ENCODE measurements around the gene STX10.
A peak's percentile ranks its signal among the peaks of the same experiment; 100 is the strongest.

Gene STX10

GRCh38 chr19:13117772-13118423 lies 32.3 kb downstream of the STX10 start, which contains the start of gene NACC1:
Gene NACC1, plus strand, starts transcription at chr19:13118264. Its CDS starts 16,944 bp downstream, at chr19:13135208.
- TF ChIP-seq CTCF (conservative IDR thresholded peaks at IDR 0.05; ENCODE audit: low read depth, low read length), result no peak
- peak; percentile 42 for DNase-seq (ENCODE audit: low read depth)
- peak within 1 kb of the TSS; percentile 98 for H3K4me3 ChIP-seq (ENCODE audit: low read length)

- peak overlapping the region; percentile 98 for H3K4me3 ChIP-seq (ENCODE audit: low read length)
- no peak for TF ChIP-seq CTCF (conservative IDR thresholded peaks at IDR 0.05; ENCODE audit: low read depth, low read length)
- DNase-seq (ENCODE audit: low read depth), result no peak
Observed at GRCh38 chr19:13117176-13117771, 32.9 kb downstream of the STX10 start.

GRCh38 chr19:13116282-13117175 lies 33.6 kb downstream of the STX10 start, which contains the start of gene TRMT1:
Gene TRMT1, minus strand, starts transcription at chr19:13116740. Its CDS starts 341 bp downstream, at chr19:13116399.
- TF ChIP-seq CTCF (conservative IDR thresholded peaks at IDR 0.05; ENCODE audit: low read depth, low read length), result no peak
- peak within 1 kb of the TSS; percentile 98 for H3K4me3 ChIP-seq (ENCODE audit: low read length)
- peak; percentile 68 for DNase-seq (ENCODE audit: low read depth)

DNA sequence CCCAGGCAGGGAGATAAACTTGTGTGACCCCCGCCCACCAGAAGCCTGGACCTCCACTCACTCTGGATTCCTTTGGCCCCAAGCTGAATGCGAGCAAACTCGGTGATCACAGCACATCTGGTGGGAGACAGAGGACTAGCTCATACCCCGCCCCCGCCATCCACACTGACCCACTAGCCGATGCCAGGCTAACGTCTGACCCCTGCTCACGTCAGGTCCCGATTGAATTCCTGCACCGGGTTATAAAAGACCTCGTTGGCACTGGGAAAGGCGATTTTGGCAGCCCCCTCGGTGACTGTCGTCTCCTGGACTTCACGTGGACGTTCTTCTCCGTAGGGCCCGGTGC lies 34.3 kb downstream of the STX10 start:
- no peak for DNase-seq (ENCODE audit: low read depth)
- no peak for TF ChIP-seq CTCF (conservative IDR thresholded peaks at IDR 0.05; ENCODE audit: low read depth, low read length)
- peak overlapping the region; percentile 98 for H3K4me3 ChIP-seq (ENCODE audit: low read length)

DNA sequence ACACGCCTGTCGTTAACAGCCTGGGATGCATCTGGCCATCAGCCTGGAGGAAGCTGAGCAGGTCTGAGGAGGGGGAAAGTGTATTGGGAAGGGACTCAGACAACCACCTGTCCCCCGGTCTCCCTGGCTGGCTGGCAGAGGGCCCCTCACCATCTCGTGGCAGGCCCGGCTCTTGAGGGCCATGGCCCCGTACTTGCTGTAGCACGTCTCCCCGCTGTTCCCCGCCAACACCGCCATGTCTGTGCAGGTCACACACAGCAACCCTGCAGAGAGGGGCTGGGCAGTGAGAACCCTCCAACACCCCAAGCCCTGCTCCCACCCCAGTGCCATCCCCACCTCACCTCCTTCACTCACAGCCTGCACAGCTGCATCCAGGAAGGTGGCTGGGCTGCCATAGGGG lies 37.6 kb downstream of the STX10 start:
- H3K4me3 ChIP-seq (ENCODE audit: low read length), result no peak overlapping the region
- no peak for DNase-seq (ENCODE audit: low read depth)
- no peak for TF ChIP-seq CTCF (conservative IDR thresholded peaks at IDR 0.05; ENCODE audit: low read depth, low read length)

DNA sequence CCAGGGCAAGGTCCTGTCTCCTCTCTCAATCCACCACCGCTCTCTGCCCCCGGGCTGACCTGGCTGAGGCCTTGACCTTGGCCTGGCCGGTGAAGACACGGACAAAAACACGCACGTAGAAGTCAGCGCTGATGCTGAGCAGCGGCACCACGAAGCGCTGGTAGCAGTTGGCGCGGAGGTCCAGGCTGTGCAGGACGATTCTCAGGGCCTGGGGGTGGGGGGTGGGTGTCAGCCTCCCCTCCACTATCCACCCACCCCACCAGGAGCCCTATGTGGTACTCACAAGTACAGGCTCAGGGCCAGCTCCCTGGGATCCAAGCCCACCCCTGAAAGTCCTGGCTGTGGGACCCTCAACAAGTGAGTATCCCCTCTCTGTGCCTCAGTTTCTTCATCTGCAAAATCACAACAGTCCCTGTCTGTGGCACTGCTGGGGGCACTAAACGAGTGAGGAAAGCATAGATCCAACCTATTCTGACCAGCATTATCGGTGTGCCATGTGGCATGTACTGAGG lies 40.0 kb downstream of the STX10 start:
- no peak overlapping the region for H3K4me3 ChIP-seq (ENCODE audit: low read length)
- no peak for DNase-seq (ENCODE audit: low read depth)
- no peak for TF ChIP-seq CTCF (conservative IDR thresholded peaks at IDR 0.05; ENCODE audit: low read depth, low read length)

All from retinal pigment epithelial cell (primary cell).